Activated T-cell treated with anti-CD3 and anti-CD28 coated beads, Interleukin-2, amount 50 U/mL, for 72 hours (primary cell): ENCODE results near the gene KIAA0408. TPM values are rescaled to one million over a fixed set of nuclear protein-coding genes. Genes with fewer than 3 reads are reported as not detected.
A peak's percentile ranks its signal among the peaks of the same experiment; 100 is the strongest.

Experiments used
- ATAC-seq, 2 donors: fragments of 150-1000 bp; cut with Tn5 transposase; replicated peaks in 1 of 2; 2 replicates each; pipeline ENCODE4 v1.10.0; 2021; ENCODE audit warnings: moderate library complexity in 2 of 2, mild to moderate bottlenecking in 1 of 2
- DNase-seq, 2 donors: peaks; one replicate each; pipeline ENCODE4 v3.0.0; 2021 to 2022; ENCODE audit warnings: mixed read lengths in 1 of 2
- H3K27ac Mint-ChIP-seq: one replicate; pipeline ENCODE4 v1.8.0; 2022; ENCODE audit warnings: mild to moderate bottlenecking, moderate library complexity, mixed read lengths
- H3K27me3 Mint-ChIP-seq: one replicate; pipeline ENCODE4 v1.8.0; 2022; ENCODE audit warnings: low read depth, mixed read lengths
- H3K36me3 Mint-ChIP-seq, 2 donors: one replicate each; pipeline ENCODE4 v1.8.0; 2022; ENCODE audit warnings: mixed read lengths in 2 of 2, mild to moderate bottlenecking in 1 of 2; ENCODE audit not compliant: insufficient read depth in 2 of 2
- H3K4me1 Mint-ChIP-seq: one replicate; pipeline ENCODE4 v1.8.0; 2022; ENCODE audit warnings: low read depth, mixed read lengths
- H3K4me3 Mint-ChIP-seq, 2 donors: one replicate each; pipeline ENCODE4 v1.8.0; 2022; ENCODE audit warnings: mild to moderate bottlenecking in 2 of 2, mixed read lengths in 2 of 2, moderate library complexity in 2 of 2
- H3K9me3 Mint-ChIP-seq, 2 donors: one replicate each; pipeline ENCODE4 v1.8.0; 2022; ENCODE audit warnings: mixed read lengths in 2 of 2
- total RNA-seq, 2 donors: library from RNA; stranded (reverse); gene quantifications; one replicate each; pipeline ENCODE4 v1.2.3, GENCODE V29; 2022

Gene KIAA0408
- total RNA-seq, 2 donors from 2014 or later = 6.6 TPM

DNA sequence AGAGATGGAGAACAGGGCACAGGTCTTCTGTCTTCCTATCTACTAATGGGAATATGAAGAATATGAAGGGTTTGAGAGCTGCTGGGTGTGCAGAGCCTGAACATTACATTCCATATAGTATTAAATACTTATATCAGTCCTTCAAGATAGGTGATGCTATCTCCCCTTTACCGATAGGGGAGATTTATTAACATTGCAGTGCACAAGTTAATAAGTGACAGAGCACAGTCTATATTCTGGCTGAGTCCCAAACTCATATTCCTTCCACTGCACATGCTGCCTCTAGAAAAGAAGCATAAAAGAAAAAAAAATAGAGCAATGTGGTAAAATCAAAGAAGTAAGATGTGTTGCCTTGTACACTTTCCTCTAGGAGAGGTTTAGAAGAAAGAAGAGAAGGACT lies 18.5 kb upstream of the KIAA0408 start:
- Mint-ChIP-seq H3K36me3 (peaks cover 15 to 20% of the 10 kb centered on the region in 2 donors), H3K4me1 (peaks cover 6% of the 10 kb centered on the region), H3K9me3 (no peaks in the 10 kb centered on the region), H3K27me3 (peaks cover 7% of the 10 kb centered on the region), H3K4me3 (no peak overlapping the region), H3K27ac (no peak overlapping the region)
- no peak for DNase-seq
- ATAC-seq = no peak

DNA sequence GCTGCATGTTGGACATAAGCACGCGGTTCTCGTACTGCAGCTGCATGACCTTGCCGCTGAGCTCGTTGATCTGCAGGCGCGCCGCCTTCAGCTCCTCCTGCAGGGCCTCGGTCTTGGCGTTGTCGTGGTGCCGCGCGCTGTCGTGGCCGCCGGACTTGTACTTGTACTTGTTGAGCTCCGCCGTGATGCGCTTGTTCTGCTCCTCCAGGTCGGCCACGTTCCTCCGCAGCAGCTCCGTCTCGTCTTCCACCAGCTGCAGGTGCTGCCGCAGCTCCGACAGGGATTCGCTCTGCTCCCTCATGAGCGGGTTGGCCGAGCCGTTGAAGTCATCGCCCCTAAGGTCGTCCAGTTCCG lies 16.6 kb upstream of the KIAA0408 start:
- ATAC-seq = no peak
- H3K36me3 Mint-ChIP-seq = peaks cover 10 to 11% of the 10 kb centered on the region in 2 donors
- no peaks in the 10 kb centered on the region for H3K27me3 Mint-ChIP-seq
- no peak overlapping the region for H3K27ac Mint-ChIP-seq
- DNase-seq = no peak
- no peaks in the 10 kb centered on the region for H3K4me1 Mint-ChIP-seq
- H3K9me3 Mint-ChIP-seq = no peaks in the 10 kb centered on the region
- no peak overlapping the region for H3K4me3 Mint-ChIP-seq

DNA sequence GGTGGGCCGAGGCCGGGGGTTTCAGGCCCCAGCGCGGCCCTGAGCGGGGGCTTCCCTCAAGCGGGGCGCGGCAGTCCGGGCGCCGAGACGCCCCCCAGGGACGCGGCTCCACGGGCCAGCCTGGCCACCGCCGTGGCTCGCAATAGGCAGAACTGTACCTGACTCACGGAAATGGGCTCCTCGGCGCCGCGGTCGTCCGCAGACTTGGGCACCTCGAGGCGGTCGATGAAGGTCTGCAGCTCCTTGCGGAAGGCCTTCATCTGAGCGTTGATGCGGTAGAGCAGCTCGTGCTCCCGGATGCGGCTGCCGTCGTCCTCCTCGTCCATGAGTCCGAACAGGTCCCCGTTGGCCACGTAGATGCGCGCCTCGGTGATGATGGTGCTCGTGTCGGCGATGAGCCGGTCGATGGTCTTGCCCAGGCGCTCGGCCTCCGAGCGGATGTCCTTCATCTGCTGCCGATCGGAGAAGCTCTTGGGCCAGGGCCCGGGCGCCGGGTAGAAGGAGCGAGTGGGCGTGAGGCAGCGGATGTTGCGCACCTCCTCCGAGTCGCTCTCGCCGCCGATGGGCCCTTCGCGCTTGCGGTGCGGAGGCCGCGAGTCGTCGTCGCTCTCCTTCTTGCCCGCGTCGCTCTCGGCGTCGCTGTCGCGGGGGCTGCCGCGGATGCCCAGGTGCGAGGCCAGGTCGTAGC lies 16.1 kb upstream of the KIAA0408 start:
- no peak overlapping the region for H3K4me3 Mint-ChIP-seq
- no peak overlapping the region for H3K27ac Mint-ChIP-seq
- H3K4me1 Mint-ChIP-seq = no peaks in the 10 kb centered on the region
- no peak for DNase-seq
- peaks cover 10 to 11% of the 10 kb centered on the region in 2 donors for H3K36me3 Mint-ChIP-seq
- ATAC-seq = no peak
- no peaks in the 10 kb centered on the region for H3K9me3 Mint-ChIP-seq
- H3K27me3 Mint-ChIP-seq = no peaks in the 10 kb centered on the region

DNA sequence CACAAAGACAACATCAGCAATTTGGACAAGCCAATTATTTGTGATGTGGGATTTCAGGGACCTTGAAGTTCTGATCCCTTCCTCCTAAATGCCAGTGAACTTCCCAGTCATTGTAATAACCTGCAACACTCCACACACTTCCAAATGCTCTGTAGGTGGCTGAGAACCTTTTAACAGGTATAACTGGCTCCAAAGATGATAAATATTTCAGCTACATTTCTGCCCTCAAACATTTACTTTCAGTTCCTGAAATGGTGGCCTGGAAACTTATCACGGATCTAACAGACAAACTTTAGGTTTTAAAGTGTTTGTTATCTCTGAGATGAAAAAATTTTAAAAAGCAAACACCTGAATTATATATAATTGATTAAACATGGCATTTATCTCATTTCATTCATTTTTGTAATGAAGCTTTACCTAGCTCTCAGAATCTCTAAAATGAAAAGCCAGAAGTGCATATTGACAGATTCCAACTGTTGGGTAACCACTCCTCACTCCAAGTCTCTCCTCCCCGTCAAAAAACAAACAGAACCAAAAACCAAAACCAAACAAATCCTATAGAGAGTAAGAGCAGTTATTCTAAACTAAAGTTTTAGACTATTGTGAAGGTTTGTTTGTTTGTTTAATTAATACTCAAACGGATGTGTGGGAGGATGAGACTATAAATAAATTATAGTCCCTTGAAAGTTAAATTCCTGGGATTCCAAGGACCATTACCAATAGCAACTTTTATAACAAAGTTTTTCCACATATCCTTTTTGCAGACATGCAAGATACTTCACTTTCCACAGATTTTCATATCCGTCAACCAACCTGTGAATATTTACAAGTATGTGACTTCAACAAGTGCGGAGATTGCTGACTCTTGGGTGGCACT lies 12.4 kb upstream of the KIAA0408 start:
- ATAC-seq (no peak), DNase-seq (no peak)
- H3K27me3 Mint-ChIP-seq = peaks cover 3% of the 10 kb centered on the region

DNA sequence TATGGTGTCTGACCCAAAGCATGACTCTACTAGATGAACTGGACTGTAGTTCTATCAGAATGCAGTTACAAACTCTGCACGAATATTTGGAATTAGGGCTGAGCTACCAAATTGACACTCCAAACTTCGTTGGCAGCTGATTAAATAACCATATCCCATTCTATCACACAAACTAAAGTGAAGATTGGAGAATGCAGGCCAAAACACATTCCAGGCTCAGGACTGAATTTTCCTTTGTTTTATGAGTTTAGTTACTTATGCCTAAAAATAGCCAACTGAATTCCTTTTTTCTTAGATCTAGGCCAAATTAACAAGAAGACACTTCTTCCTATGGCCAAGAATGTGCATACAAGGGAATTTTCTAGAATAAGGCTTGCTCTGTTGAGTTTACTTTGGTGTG lies 9.7 kb upstream of the KIAA0408 start:
- Mint-ChIP-seq H3K9me3 (no peaks in the 10 kb centered on the region), H3K4me3 (no peak overlapping the region), H3K27ac (no peak overlapping the region), H3K27me3 (peaks cover 9% of the 10 kb centered on the region), H3K36me3 (no peaks in the 10 kb centered on the region), H3K4me1 (no peaks in the 10 kb centered on the region)
- DNase-seq = no peak
- no peak for ATAC-seq

More for the DNA sequence above, 12.4 kb upstream of the KIAA0408 start:
- Mint-ChIP-seq H3K36me3 (peaks cover 5 to 11% of the 10 kb centered on the region in 2 donors), H3K9me3 (no peaks in the 10 kb centered on the region), H3K27ac (no peak overlapping the region), H3K4me3 (no peak overlapping the region), H3K4me1 (no peaks in the 10 kb centered on the region)

DNA sequence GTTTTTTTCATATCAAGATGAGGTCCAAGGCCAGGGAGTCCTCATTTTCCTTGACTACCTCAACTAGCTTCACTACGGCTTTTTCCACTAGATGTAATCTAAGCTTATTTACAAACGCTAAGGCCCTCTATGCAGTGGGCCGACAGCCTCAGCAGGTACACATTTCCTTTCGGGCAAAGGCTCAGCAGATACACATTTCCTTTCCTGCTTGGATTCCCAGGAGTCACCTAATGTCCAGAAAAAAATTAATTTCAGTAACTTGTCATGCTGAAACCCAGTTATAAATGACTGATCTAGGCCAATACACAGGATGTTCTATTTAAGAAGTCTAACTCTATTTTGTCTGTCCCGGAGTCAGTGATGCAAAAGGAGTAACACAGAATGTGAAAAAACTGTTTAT lies 7.2 kb upstream of the KIAA0408 start:
- Mint-ChIP-seq H3K4me1 (no peaks in the 10 kb centered on the region), H3K27ac (no peak overlapping the region), H3K36me3 (no peaks in the 10 kb centered on the region), H3K27me3 (peaks cover 9% of the 10 kb centered on the region), H3K4me3 (no peak overlapping the region), H3K9me3 (no peaks in the 10 kb centered on the region)
- ATAC-seq (no peak), DNase-seq (no peak)

DNA sequence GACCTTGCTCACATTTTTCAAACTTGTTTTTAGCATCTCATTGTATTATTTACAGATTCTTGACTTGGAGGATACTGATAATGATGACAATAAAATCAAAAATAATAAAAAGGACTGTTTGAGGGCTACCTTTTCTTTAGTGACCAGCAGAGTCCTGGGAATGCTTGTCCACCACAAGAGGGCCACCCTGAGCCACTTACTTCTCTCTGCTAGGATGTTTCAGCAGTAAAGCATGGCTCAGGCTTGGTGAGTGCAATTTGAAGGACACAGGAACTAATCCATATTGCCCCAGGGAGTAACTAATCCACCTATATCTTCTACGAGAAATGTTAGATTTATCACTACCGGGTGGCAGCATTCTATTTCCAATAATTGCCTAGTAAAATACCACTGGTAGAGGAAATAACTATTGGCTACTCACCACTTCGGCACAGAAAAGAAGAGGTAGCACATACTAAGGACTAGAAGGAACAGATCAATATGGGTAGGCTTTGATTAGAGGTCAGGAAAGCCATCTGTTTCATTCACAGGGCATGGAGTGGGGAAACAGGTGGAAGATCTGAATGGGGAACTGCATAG lies 5.8 kb upstream of the KIAA0408 start:
- Mint-ChIP-seq H3K4me1 (peaks cover 8% of the 10 kb centered on the region), H3K4me3 (no peak overlapping the region), H3K36me3 (no peaks in the 10 kb centered on the region), H3K27me3 (peaks cover 9% of the 10 kb centered on the region), H3K9me3 (no peaks in the 10 kb centered on the region), H3K27ac (no peak overlapping the region)
- DNase-seq = peak; percentile 63 to 69
- peak; percentile 76 to 83 for ATAC-seq

DNA sequence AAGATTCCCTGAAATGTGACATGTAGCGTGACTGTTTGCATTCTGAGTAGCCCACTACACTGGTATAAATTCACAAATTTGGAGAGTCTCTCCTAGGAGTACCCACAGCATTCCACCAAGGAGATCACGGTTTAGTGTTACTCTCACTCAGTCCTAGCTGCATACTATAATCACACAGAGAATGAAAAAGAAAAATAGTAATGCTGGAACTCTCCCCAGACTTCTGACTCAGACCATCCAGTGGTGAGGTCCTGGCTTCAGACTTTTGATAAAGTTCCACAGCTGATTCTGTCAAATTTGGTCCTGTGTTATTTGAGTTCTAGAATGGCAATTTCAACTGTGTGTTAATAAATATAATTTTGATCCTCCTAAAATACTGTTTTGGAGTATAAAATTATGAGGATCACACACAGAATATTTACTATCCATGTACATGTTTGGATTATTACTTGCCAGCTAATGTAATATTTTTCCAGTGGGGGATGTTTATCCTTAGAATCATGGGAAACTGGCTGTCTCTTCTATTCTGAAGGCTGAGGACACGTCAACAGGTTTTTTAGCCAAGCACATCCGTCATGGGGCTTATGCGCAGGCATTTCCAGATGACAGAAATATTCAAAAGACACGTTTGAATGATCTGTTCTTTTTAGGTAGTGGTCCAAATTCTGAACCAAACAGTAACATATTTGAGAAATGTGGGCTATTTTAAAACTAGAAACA lies 5.1 kb upstream of the KIAA0408 start:
- Mint-ChIP-seq H3K27ac (no peak overlapping the region), H3K36me3 (no peaks in the 10 kb centered on the region), H3K27me3 (peaks cover 9% of the 10 kb centered on the region), H3K4me1 (peaks cover 8% of the 10 kb centered on the region), H3K9me3 (no peaks in the 10 kb centered on the region), H3K4me3 (no peak overlapping the region)
- DNase-seq (no peak), ATAC-seq (no peak)

DNA sequence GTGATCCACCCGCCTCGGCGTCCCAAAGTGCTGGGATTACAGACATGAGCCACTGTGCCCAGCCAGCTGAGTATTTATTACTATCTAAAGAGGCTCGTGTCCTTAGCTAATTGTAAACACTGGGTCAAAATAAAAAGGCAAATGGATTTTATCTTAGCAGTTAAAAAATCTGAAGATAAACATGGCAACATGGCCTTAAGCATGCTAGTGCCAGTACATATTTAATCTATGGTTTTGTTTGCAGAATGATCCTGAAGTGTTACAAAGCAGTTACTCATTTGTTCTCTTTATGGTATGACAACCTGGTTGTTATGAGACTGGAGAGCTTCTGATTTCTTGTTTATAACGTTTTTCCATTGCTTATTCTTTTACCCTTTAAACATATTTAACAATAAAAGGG lies 3.9 kb upstream of the KIAA0408 start:
- no peak for ATAC-seq
- Mint-ChIP-seq H3K27ac (no peak overlapping the region), H3K4me1 (peaks cover 8% of the 10 kb centered on the region), H3K36me3 (no peaks in the 10 kb centered on the region), H3K4me3 (no peak overlapping the region), H3K9me3 (no peaks in the 10 kb centered on the region), H3K27me3 (peaks cover 9% of the 10 kb centered on the region)
- no peak for DNase-seq

DNA sequence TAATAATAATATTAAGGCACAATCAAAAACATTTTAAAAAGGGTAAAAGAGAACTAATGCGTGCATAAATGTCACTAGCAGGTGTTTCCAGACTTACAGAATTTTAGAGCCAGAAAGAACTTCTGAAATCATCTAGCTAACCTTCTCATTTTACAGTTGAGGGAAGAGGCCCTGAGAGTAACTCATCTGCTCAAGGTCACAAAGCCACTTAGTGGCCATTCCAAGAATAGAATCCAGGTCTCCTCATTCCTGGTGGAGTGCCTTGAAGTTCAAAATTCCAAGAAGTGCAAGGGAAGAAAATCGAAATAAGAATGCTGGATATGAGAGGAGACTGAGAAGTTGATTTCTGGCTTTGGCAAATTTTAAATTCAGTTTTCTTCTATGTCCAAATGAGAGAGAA lies 3.2 kb upstream of the KIAA0408 start:
- DNase-seq = no peak
- H3K27me3 Mint-ChIP-seq = peaks cover 9% of the 10 kb centered on the region
- no peak overlapping the region for H3K27ac Mint-ChIP-seq
- H3K4me3 Mint-ChIP-seq = no peak overlapping the region
- ATAC-seq = no peak
- no peaks in the 10 kb centered on the region for H3K9me3 Mint-ChIP-seq
- H3K36me3 Mint-ChIP-seq = no peaks in the 10 kb centered on the region
- H3K4me1 Mint-ChIP-seq = peaks cover 8% of the 10 kb centered on the region

DNA sequence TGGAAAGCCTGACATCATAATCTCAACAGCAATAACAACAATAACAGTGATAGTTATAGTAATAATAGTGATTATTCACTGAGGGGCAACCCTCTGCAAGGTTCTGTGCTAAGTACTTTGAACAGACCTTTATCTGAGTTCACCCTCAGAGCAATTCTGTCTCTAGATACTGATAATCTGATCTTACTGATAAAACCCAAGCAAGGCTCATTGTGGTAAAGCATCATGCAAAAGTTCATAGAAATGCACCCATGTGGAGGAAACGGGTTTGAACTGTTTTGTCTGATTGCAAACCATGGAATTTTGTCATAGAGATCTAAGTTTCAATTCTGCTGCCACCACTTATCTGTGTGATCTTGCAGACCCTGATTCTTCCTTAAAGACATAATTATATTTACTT lies 1.3 kb upstream of the KIAA0408 start:
- DNase-seq = no peak
- no peaks in the 10 kb centered on the region for H3K27me3 Mint-ChIP-seq
- no peak for ATAC-seq
- no peaks in the 10 kb centered on the region for H3K36me3 Mint-ChIP-seq
- H3K27ac Mint-ChIP-seq = no peak overlapping the region
- H3K4me1 Mint-ChIP-seq = peaks cover 8% of the 10 kb centered on the region
- H3K4me3 Mint-ChIP-seq = no peak overlapping the region
- no peaks in the 10 kb centered on the region for H3K9me3 Mint-ChIP-seq

DNA sequence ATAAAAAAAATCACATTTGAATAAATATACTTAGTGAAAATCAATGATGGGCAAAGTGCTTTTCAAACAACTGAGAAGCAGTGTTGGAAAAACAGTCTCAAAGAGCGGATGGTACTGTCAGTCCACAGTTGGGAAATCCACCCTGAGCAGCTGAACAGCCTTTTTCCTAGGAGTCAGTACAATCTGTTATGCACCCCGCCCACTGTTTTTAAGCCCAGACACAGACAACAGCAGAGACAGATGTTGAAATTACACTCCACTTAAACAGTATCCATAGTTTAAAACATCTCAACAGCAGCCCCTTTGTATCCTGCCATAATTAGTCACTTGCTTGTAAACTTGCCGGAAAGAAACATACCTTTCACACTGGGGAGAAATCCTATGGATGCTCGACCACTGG lies 372 bp downstream of the KIAA0408 start:
- Mint-ChIP-seq H3K27ac (no peak overlapping the region), H3K27me3 (no peaks in the 10 kb centered on the region), H3K4me1 (peaks cover 8% of the 10 kb centered on the region), H3K36me3 (no peaks in the 10 kb centered on the region), H3K9me3 (no peaks in the 10 kb centered on the region), H3K4me3 (no peak overlapping the region)
- DNase-seq (no peak), ATAC-seq (no peak)

DNA sequence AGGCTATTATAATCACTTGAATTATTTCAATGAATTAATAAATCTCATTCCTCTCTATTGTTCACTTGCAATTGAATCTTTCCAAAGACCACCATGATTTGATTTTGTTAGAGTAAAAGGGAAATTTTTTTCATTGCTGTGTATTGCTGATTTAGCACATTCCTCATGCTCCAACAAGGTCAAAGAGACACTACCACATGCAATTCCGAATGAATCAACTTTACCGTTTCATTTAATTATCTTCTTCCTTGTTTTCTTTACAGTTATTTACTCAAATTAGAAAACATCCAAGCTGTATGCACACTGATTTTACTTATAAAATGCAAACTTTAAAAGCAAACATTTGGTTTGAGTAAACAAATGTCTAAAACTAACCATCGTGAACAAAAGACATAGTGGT lies 967 bp downstream of the KIAA0408 start:
- DNase-seq = no peak
- Mint-ChIP-seq H3K36me3 (no peaks in the 10 kb centered on the region), H3K9me3 (no peaks in the 10 kb centered on the region), H3K4me3 (no peak overlapping the region), H3K27ac (no peak overlapping the region), H3K27me3 (no peaks in the 10 kb centered on the region), H3K4me1 (peaks cover 8% of the 10 kb centered on the region)
- no peak for ATAC-seq
